KG1 (cell line): ENCODE data around the gene COL6A5.
"Not testable (repeated sequence)": the region's sequence is repeated elsewhere in the genome, so short reads cannot be mapped to it uniquely, and the experiment has no call there.

ENCODE experiments used
- DNase-seq: peaks from one replicate; lab custom pipeline; 2025; lab: John Stamatoyannopoulos, UW

COL6A5 gene

GRCh38 chr3:130389743-130390478 is 44.4 kb downstream of the COL6A5 start:
- no peak for DNase-seq

- no peak for DNase-seq
Measured at GRCh38 chr3:130392266-130392665, 46.8 kb downstream of the COL6A5 start.

- no peak for DNase-seq
Measured at GRCh38 chr3:130393594-130393993, 48.1 kb downstream of the COL6A5 start.

- DNase-seq, result no peak
Measured at GRCh38 chr3:130395331-130395730, 49.9 kb downstream of the COL6A5 start.

GRCh38 chr3:130395916-130396315 is 50.4 kb downstream of the COL6A5 start:
- DNase-seq, result no peak

- no peak for DNase-seq
Measured at GRCh38 chr3:130404401-130404800, 58.9 kb downstream of the COL6A5 start.

GRCh38 chr3:130405956-130406355 is 60.5 kb downstream of the COL6A5 start:
- DNase-seq, result no peak

- not testable (repeated sequence) for DNase-seq
Measured at GRCh38 chr3:130408253-130408652, 62.8 kb downstream of the COL6A5 start.

GRCh38 chr3:130411320-130411719 is 65.8 kb downstream of the COL6A5 start:
- no peak for DNase-seq

GRCh38 chr3:130412991-130413560 is 67.6 kb downstream of the COL6A5 start:
- no peak for DNase-seq

- no peak for DNase-seq
Measured at GRCh38 chr3:130414457-130414856, 69.0 kb downstream of the COL6A5 start.

GRCh38 chr3:130420466-130420865 is 75.0 kb downstream of the COL6A5 start:
- no peak for DNase-seq

GRCh38 chr3:130423064-130423463 is 77.6 kb downstream of the COL6A5 start:
- DNase-seq, result no peak

GRCh38 chr3:130424837-130425236 is 79.4 kb downstream of the COL6A5 start:
- no peak for DNase-seq

- DNase-seq, result no peak
Measured at GRCh38 chr3:130425484-130425883, 80.0 kb downstream of the COL6A5 start.

- no peak for DNase-seq
Measured at GRCh38 chr3:130426206-130426605, 80.7 kb downstream of the COL6A5 start.

- no peak for DNase-seq
Measured at GRCh38 chr3:130428871-130429712, 83.6 kb downstream of the COL6A5 start.

GRCh38 chr3:130429713-130430023 is 84.2 kb downstream of the COL6A5 start:
- DNase-seq, result no peak

- DNase-seq, result no peak
Measured at GRCh38 chr3:130430266-130430665, 84.8 kb downstream of the COL6A5 start.

- not testable (repeated sequence) for DNase-seq
Measured at GRCh38 chr3:130432086-130432485, 86.6 kb downstream of the COL6A5 start.

GRCh38 chr3:130433306-130433705 is 87.8 kb downstream of the COL6A5 start:
- DNase-seq, result no peak

- DNase-seq, result no peak
Measured at GRCh38 chr3:130442284-130442683, 96.8 kb downstream of the COL6A5 start.

- not testable (repeated sequence) for DNase-seq
Measured at GRCh38 chr3:130446840-130447239, 101.4 kb downstream of the COL6A5 start.
